ENCODE measurements around the gene ACSS1.

ACSS1 gene

GRCh38 chr20:24986436-24987015, 71.4 kb downstream of the ACSS1 start:
- Histone ChIP-seq H3K36me3 (ENCODE audit: control insufficient read depth, insufficient read depth, low read length) (peaks cover 23% of the 10 kb centered on the region; the same call in 1 of the 2 replicates), H3K27ac (ENCODE audit: low read depth, low read length) (no peak overlapping the region), H3K9ac (ENCODE audit: low read depth, low read length) (no peak overlapping the region), H3K27me3 (ENCODE audit: control insufficient read depth, insufficient read depth, low read length) (no peaks in the 10 kb centered on the region), H3K9me3 (ENCODE audit: control insufficient read depth, insufficient read depth, low read length) (no peaks in the 10 kb centered on the region), H3K4me3 (ENCODE audit: low read depth, low read length) (no peak overlapping the region), H3K4me1 (ENCODE audit: control insufficient read depth, insufficient read depth, low read length) (0 out of 2 replicates have a peak, but pooled peaks cover 5% of the 10 kb centered on the region)

- H3K27me3 ChIP-seq (ENCODE audit: control insufficient read depth, insufficient read depth, low read length): no peaks in the 10 kb centered on the region
- no peaks in the 10 kb centered on the region for H3K9me3 ChIP-seq (ENCODE audit: control insufficient read depth, insufficient read depth, low read length)
- peaks cover 30% of the 10 kb centered on the region; the same call in 1 of the 2 replicates for H3K36me3 ChIP-seq (ENCODE audit: control insufficient read depth, insufficient read depth, low read length)
- no peak overlapping the region for H3K4me3 ChIP-seq (ENCODE audit: low read depth, low read length)
- H3K4me1 ChIP-seq (ENCODE audit: control insufficient read depth, insufficient read depth, low read length): no peaks in the 10 kb centered on the region
- H3K9ac ChIP-seq (ENCODE audit: low read depth, low read length): no peak overlapping the region
- H3K27ac ChIP-seq (ENCODE audit: low read depth, low read length): no peak overlapping the region
Observed at GRCh38 chr20:24985802-24986201, 72.1 kb downstream of the ACSS1 start.

- H3K36me3 ChIP-seq (ENCODE audit: control insufficient read depth, insufficient read depth, low read length): peaks cover 37% of the 10 kb centered on the region
- no peak overlapping the region for H3K4me3 ChIP-seq (ENCODE audit: low read depth, low read length)
- no peaks in the 10 kb centered on the region for H3K4me1 ChIP-seq (ENCODE audit: control insufficient read depth, insufficient read depth, low read length)
- no peaks in the 10 kb centered on the region for H3K9me3 ChIP-seq (ENCODE audit: control insufficient read depth, insufficient read depth, low read length)
- no peak overlapping the region for H3K27ac ChIP-seq (ENCODE audit: low read depth, low read length)
- no peaks in the 10 kb centered on the region for H3K27me3 ChIP-seq (ENCODE audit: control insufficient read depth, insufficient read depth, low read length)
- H3K9ac ChIP-seq (ENCODE audit: low read depth, low read length): no peak overlapping the region
Observed at GRCh38 chr20:24984961-24985640, 72.8 kb downstream of the ACSS1 start.

- Histone ChIP-seq H3K36me3 (ENCODE audit: control insufficient read depth, insufficient read depth, low read length) (peaks cover 33% of the 10 kb centered on the region), H3K9ac (ENCODE audit: low read depth, low read length) (no peak overlapping the region), H3K4me1 (ENCODE audit: control insufficient read depth, insufficient read depth, low read length) (no peaks in the 10 kb centered on the region), H3K27ac (ENCODE audit: low read depth, low read length) (no peak overlapping the region), H3K4me3 (ENCODE audit: low read depth, low read length) (no peak overlapping the region), H3K9me3 (ENCODE audit: control insufficient read depth, insufficient read depth, low read length) (no peaks in the 10 kb centered on the region), H3K27me3 (ENCODE audit: control insufficient read depth, insufficient read depth, low read length) (no peaks in the 10 kb centered on the region)
Observed at GRCh38 chr20:24983896-24984295, 74.0 kb downstream of the ACSS1 start.

- H3K9me3 ChIP-seq (ENCODE audit: control insufficient read depth, insufficient read depth, low read length): 0 out of 2 replicates have a peak, but pooled peaks cover 2% of the 10 kb centered on the region
- peaks cover 42% of the 10 kb centered on the region for H3K36me3 ChIP-seq (ENCODE audit: control insufficient read depth, insufficient read depth, low read length)
- no peak overlapping the region for H3K4me3 ChIP-seq (ENCODE audit: low read depth, low read length)
- H3K9ac ChIP-seq (ENCODE audit: low read depth, low read length): no peak overlapping the region
- no peak overlapping the region for H3K27ac ChIP-seq (ENCODE audit: low read depth, low read length)
- H3K27me3 ChIP-seq (ENCODE audit: control insufficient read depth, insufficient read depth, low read length): no peaks in the 10 kb centered on the region
- H3K4me1 ChIP-seq (ENCODE audit: control insufficient read depth, insufficient read depth, low read length): no peaks in the 10 kb centered on the region
Observed at GRCh38 chr20:24981790-24982189, 76.1 kb downstream of the ACSS1 start.

- Histone ChIP-seq H3K4me1 (ENCODE audit: control insufficient read depth, insufficient read depth, low read length) (no peaks in the 10 kb centered on the region), H3K9ac (ENCODE audit: low read depth, low read length) (no peak overlapping the region), H3K9me3 (ENCODE audit: control insufficient read depth, insufficient read depth, low read length) (0 out of 2 replicates have a peak, but pooled peaks cover 5% of the 10 kb centered on the region), H3K27ac (ENCODE audit: low read depth, low read length) (no peak overlapping the region), H3K4me3 (ENCODE audit: low read depth, low read length) (no peak overlapping the region), H3K27me3 (ENCODE audit: control insufficient read depth, insufficient read depth, low read length) (no peaks in the 10 kb centered on the region), H3K36me3 (ENCODE audit: control insufficient read depth, insufficient read depth, low read length) (peaks cover 47% of the 10 kb centered on the region)
Observed at GRCh38 chr20:24981282-24981681, 76.7 kb downstream of the ACSS1 start.

- H3K27me3 ChIP-seq (ENCODE audit: control insufficient read depth, insufficient read depth, low read length): no peaks in the 10 kb centered on the region
- H3K4me3 ChIP-seq (ENCODE audit: low read depth, low read length): no peak overlapping the region
- H3K9ac ChIP-seq (ENCODE audit: low read depth, low read length): no peak overlapping the region
- H3K27ac ChIP-seq (ENCODE audit: low read depth, low read length): no peak overlapping the region
- no peaks in the 10 kb centered on the region for H3K4me1 ChIP-seq (ENCODE audit: control insufficient read depth, insufficient read depth, low read length)
- H3K9me3 ChIP-seq (ENCODE audit: control insufficient read depth, insufficient read depth, low read length): 0 out of 2 replicates have a peak, but pooled peaks cover 6% of the 10 kb centered on the region
- H3K36me3 ChIP-seq (ENCODE audit: control insufficient read depth, insufficient read depth, low read length): peaks cover 48% of the 10 kb centered on the region
Observed at GRCh38 chr20:24980291-24981053, 77.5 kb downstream of the ACSS1 start.

GRCh38 chr20:24979036-24979960, 78.6 kb downstream of the ACSS1 start:
- Histone ChIP-seq H3K9ac (ENCODE audit: low read depth, low read length) (no peak overlapping the region), H3K4me1 (ENCODE audit: control insufficient read depth, insufficient read depth, low read length) (no peaks in the 10 kb centered on the region), H3K27me3 (ENCODE audit: control insufficient read depth, insufficient read depth, low read length) (no peaks in the 10 kb centered on the region), H3K4me3 (ENCODE audit: low read depth, low read length) (no peak overlapping the region), H3K27ac (ENCODE audit: low read depth, low read length) (no peak overlapping the region), H3K36me3 (ENCODE audit: control insufficient read depth, insufficient read depth, low read length) (peaks cover 48% of the 10 kb centered on the region), H3K9me3 (ENCODE audit: control insufficient read depth, insufficient read depth, low read length) (0 out of 2 replicates have a peak, but pooled peaks cover 6% of the 10 kb centered on the region)

GRCh38 chr20:24978513-24978912, 79.4 kb downstream of the ACSS1 start:
- H3K27ac ChIP-seq (ENCODE audit: low read depth, low read length): no peak overlapping the region
- no peak overlapping the region for H3K4me3 ChIP-seq (ENCODE audit: low read depth, low read length)
- H3K9ac ChIP-seq (ENCODE audit: low read depth, low read length): no peak overlapping the region
- peaks cover 51% of the 10 kb centered on the region for H3K36me3 ChIP-seq (ENCODE audit: control insufficient read depth, insufficient read depth, low read length)
- no peaks in the 10 kb centered on the region for H3K27me3 ChIP-seq (ENCODE audit: control insufficient read depth, insufficient read depth, low read length)
- no peaks in the 10 kb centered on the region for H3K4me1 ChIP-seq (ENCODE audit: control insufficient read depth, insufficient read depth, low read length)
- H3K9me3 ChIP-seq (ENCODE audit: control insufficient read depth, insufficient read depth, low read length): 0 out of 2 replicates have a peak, but pooled peaks cover 6% of the 10 kb centered on the region

- Histone ChIP-seq H3K36me3 (ENCODE audit: control insufficient read depth, insufficient read depth, low read length) (peaks cover 51% of the 10 kb centered on the region), H3K4me3 (ENCODE audit: low read depth, low read length) (no peak overlapping the region), H3K9me3 (ENCODE audit: control insufficient read depth, insufficient read depth, low read length) (0 out of 2 replicates have a peak, but pooled peaks cover 6% of the 10 kb centered on the region), H3K9ac (ENCODE audit: low read depth, low read length) (no peak overlapping the region), H3K4me1 (ENCODE audit: control insufficient read depth, insufficient read depth, low read length) (no peaks in the 10 kb centered on the region), H3K27ac (ENCODE audit: low read depth, low read length) (no peak overlapping the region), H3K27me3 (ENCODE audit: control insufficient read depth, insufficient read depth, low read length) (no peaks in the 10 kb centered on the region)
Observed at GRCh38 chr20:24977797-24978196, 80.1 kb downstream of the ACSS1 start.
